Measurements from ENCODE around the gene LCN10.
A peak's percentile ranks its signal among the peaks of the same experiment; 100 is the strongest.

The LCN10 gene

DNA sequence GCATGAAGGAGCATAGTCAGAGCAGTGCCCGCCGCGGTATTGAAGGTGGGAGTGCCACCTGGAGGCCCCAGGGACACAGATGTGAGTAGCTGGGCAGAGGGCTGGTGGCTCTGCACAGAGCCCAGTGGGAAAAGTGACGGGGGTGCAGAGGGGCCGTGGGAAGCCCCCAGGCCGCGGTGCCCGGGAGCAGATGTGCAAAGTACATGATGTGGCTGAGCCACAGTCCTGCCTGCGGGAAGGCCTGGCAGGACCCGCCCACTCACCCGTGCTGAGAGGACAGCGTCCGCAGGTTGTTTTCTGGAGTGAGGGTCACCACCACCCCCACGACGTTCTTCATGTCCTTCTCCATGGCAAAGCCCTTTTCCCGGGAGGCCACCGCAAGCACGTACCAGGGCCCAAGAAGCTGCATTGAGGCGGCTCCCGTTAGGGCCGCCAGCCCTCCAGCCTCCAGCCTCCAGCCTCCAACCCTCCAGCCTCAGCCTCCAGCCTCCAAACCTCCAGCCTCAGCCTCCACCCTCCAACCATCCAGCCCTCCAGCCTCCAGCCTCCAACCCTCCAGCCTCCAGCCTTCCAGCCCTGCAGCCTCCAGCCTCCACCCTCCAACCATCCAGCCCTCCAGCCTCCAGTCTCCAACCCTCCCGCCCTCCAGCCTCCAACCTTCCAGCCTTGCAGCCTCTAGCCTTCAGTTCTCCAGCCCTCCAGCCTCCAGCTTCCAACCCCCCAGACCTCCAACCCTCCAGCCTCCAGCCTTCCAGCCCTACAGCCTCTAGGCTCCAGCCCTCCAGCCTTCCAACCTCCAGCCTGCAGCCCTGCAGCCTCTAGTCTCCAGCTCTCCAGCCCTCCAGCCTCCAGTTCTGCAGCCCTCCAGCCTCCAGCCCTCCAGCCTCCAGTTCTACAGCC lies 4.7 kb upstream of the LCN10 start:
- H3K4me1 ChIP-seq (ENCODE audit: control insufficient read depth in 5 of 5, insufficient read depth in 5 of 5, low read length in 5 of 5), result peaks cover 0 to 38% (median 8%) of the 10 kb centered on the region in 5 donors
- H3K9me3 ChIP-seq (ENCODE audit: control insufficient read depth in 5 of 5, low read length in 5 of 5), result peaks cover 0 to 13% (median 11%) of the 10 kb centered on the region in 5 donors
- H3K27ac ChIP-seq (ENCODE audit: low read depth, low read length), result no peak overlapping the region
- H3K36me3 ChIP-seq (ENCODE audit: control insufficient read depth in 5 of 5, insufficient read depth in 5 of 5, low read length in 5 of 5), result no peaks in the 10 kb centered on the region
- H3K9ac ChIP-seq (ENCODE audit: low read length in 5 of 5), result no peak overlapping the region
- H3K4me3 ChIP-seq (ENCODE audit: low read depth in 1 of 5, low read length in 5 of 5), result no peak overlapping the region
- H3K27me3 ChIP-seq (ENCODE audit: control insufficient read depth in 5 of 5, insufficient read depth in 4 of 5, low read length in 5 of 5), result peaks cover 8 to 17% (median 10%) of the 10 kb centered on the region in 5 donors

DNA sequence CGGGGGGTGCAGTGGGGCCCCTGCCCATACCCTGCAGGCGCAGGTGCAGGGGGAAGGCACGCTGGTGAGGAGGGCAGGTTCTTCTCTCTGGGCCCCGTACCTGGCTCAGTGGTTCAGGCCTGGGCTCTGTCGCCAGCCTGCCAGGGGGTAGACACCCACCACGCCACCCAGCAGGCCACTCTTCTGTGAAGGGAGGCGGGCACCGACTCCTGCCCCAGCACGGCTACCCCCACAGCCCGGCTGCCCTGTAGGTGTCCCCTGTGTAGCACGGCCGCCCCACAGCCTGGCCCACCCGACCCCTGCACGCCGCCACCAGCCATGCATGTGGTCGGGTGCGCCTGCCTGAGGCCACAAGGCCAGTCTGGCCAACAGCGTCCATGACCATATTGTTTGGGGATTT lies 3.9 kb upstream of the LCN10 start:
- Histone ChIP-seq H3K4me3 (ENCODE audit: low read depth in 1 of 5, low read length in 5 of 5) (no peak overlapping the region), H3K27ac (ENCODE audit: low read depth, low read length) (no peak overlapping the region), H3K4me1 (ENCODE audit: control insufficient read depth in 5 of 5, insufficient read depth in 5 of 5, low read length in 5 of 5) (peaks cover 0 to 45% (median 16%) of the 10 kb centered on the region in 5 donors), H3K9me3 (ENCODE audit: control insufficient read depth in 5 of 5, low read length in 5 of 5) (peaks cover 0 to 6% (median 4%) of the 10 kb centered on the region in 5 donors), H3K9ac (ENCODE audit: low read length in 5 of 5) (no peak overlapping the region), H3K36me3 (ENCODE audit: control insufficient read depth in 5 of 5, insufficient read depth in 5 of 5, low read length in 5 of 5) (no peaks in the 10 kb centered on the region), H3K27me3 (ENCODE audit: control insufficient read depth in 5 of 5, insufficient read depth in 4 of 5, low read length in 5 of 5) (peaks cover 16 to 24% (median 17%) of the 10 kb centered on the region in 5 donors)

GRCh38 chr9:136746155-136746490 lies 3.4 kb upstream of the LCN10 start:
- peaks cover 19 to 28% (median 22%) of the 10 kb centered on the region in 5 donors for H3K27me3 ChIP-seq (ENCODE audit: control insufficient read depth in 5 of 5, insufficient read depth in 4 of 5, low read length in 5 of 5)
- H3K4me3 ChIP-seq (ENCODE audit: low read depth in 1 of 5, low read length in 5 of 5), result peak overlapping the region in 1 of 5 donors; percentile 33
- H3K4me1 ChIP-seq (ENCODE audit: control insufficient read depth in 5 of 5, insufficient read depth in 5 of 5, low read length in 5 of 5), result peaks cover 0 to 50% (median 21%) of the 10 kb centered on the region in 5 donors
- no peaks in the 10 kb centered on the region for H3K36me3 ChIP-seq (ENCODE audit: control insufficient read depth in 5 of 5, insufficient read depth in 5 of 5, low read length in 5 of 5)
- H3K9ac ChIP-seq (ENCODE audit: low read length in 5 of 5), result no peak overlapping the region
- no peak overlapping the region for H3K27ac ChIP-seq (ENCODE audit: low read depth, low read length)
- peaks cover 0 to 1% (median 0%) of the 10 kb centered on the region in 5 donors for H3K9me3 ChIP-seq (ENCODE audit: control insufficient read depth in 5 of 5, low read length in 5 of 5)

- Histone ChIP-seq H3K27ac (ENCODE audit: low read depth, low read length) (no peak overlapping the region), H3K9ac (ENCODE audit: low read length in 5 of 5) (no peak overlapping the region), H3K4me3 (ENCODE audit: low read depth in 1 of 5, low read length in 5 of 5) (peak overlapping the region in 3 of 5 donors; percentile 16 to 33 (median 22)), H3K27me3 (ENCODE audit: control insufficient read depth in 5 of 5, insufficient read depth in 4 of 5, low read length in 5 of 5) (peaks cover 25 to 34% (median 27%) of the 10 kb centered on the region in 5 donors), H3K9me3 (ENCODE audit: control insufficient read depth in 5 of 5, low read length in 5 of 5) (no peaks in the 10 kb centered on the region), H3K36me3 (ENCODE audit: control insufficient read depth in 5 of 5, insufficient read depth in 5 of 5, low read length in 5 of 5) (no peaks in the 10 kb centered on the region), H3K4me1 (ENCODE audit: control insufficient read depth in 5 of 5, insufficient read depth in 5 of 5, low read length in 5 of 5) (peaks cover 0 to 54% (median 26%) of the 10 kb centered on the region in 5 donors)
Observed at GRCh38 chr9:136745389-136746154, 2.8 kb upstream of the LCN10 start.

- H3K27me3 ChIP-seq (ENCODE audit: control insufficient read depth in 5 of 5, insufficient read depth in 4 of 5, low read length in 5 of 5), result peaks cover 31 to 39% (median 35%) of the 10 kb centered on the region in 5 donors
- H3K4me3 ChIP-seq (ENCODE audit: low read depth in 1 of 5, low read length in 5 of 5), result no peak overlapping the region
Observed at GRCh38 chr9:136744773-136745172, 2.0 kb upstream of the LCN10 start.

DNA sequence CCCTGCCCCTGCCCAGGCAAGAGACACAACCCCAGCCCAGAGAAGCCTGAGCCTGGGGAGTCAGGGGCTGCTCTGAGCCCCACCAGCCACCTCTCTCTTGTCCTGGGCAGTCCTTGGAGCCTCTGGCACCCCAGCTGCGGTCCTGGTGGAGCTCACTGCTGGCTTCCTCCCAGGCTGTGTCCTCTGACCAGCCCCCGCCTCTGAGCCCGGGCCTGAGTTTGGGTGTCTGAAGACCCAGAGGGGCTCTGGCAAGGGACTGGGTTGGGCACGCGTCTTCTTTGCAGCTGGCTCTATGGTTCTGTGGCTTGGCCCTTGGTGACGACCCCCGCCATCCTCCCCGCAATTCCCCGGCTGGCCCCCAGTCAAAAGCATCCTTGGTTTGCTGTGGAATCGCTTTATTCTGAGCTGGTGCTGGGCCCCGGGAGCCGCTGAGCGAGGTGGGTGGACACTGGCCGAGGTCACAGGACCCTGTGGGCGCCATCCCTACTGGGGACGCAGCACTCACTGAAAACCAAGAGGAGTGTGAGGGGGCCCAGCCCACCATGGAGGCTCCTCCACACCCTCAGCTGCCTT lies 985 bp upstream of the LCN10 start:
- Histone ChIP-seq H3K9ac (ENCODE audit: low read length in 5 of 5) (no peak overlapping the region), H3K36me3 (ENCODE audit: control insufficient read depth in 5 of 5, insufficient read depth in 5 of 5, low read length in 5 of 5) (no peaks in the 10 kb centered on the region), H3K9me3 (ENCODE audit: control insufficient read depth in 5 of 5, low read length in 5 of 5) (no peaks in the 10 kb centered on the region), H3K27ac (ENCODE audit: low read depth, low read length) (no peak overlapping the region), H3K27me3 (ENCODE audit: control insufficient read depth in 5 of 5, insufficient read depth in 4 of 5, low read length in 5 of 5) (peaks cover 34 to 43% (median 38%) of the 10 kb centered on the region in 5 donors), H3K4me1 (ENCODE audit: control insufficient read depth in 5 of 5, insufficient read depth in 5 of 5, low read length in 5 of 5) (peaks cover 0 to 42% (median 22%) of the 10 kb centered on the region in 5 donors), H3K4me3 (ENCODE audit: low read depth in 1 of 5, low read length in 5 of 5) (no peak overlapping the region)

More at GRCh38 chr9:136744773-136745172, 2.0 kb upstream of the LCN10 start:
- Histone ChIP-seq H3K9me3 (ENCODE audit: control insufficient read depth in 5 of 5, low read length in 5 of 5) (no peaks in the 10 kb centered on the region), H3K4me1 (ENCODE audit: control insufficient read depth in 5 of 5, insufficient read depth in 5 of 5, low read length in 5 of 5) (peaks cover 0 to 52% (median 26%) of the 10 kb centered on the region in 5 donors), H3K27ac (ENCODE audit: low read depth, low read length) (no peak overlapping the region), H3K9ac (ENCODE audit: low read length in 5 of 5) (no peak overlapping the region), H3K36me3 (ENCODE audit: control insufficient read depth in 5 of 5, insufficient read depth in 5 of 5, low read length in 5 of 5) (no peaks in the 10 kb centered on the region)

- peaks cover 0 to 31% (median 18%) of the 10 kb centered on the region in 5 donors for H3K4me1 ChIP-seq (ENCODE audit: control insufficient read depth in 5 of 5, insufficient read depth in 5 of 5, low read length in 5 of 5)
- peaks cover 31 to 43% (median 38%) of the 10 kb centered on the region in 5 donors for H3K27me3 ChIP-seq (ENCODE audit: control insufficient read depth in 5 of 5, insufficient read depth in 4 of 5, low read length in 5 of 5)
- H3K9me3 ChIP-seq (ENCODE audit: control insufficient read depth in 5 of 5, low read length in 5 of 5), result no peaks in the 10 kb centered on the region
- no peaks in the 10 kb centered on the region for H3K36me3 ChIP-seq (ENCODE audit: control insufficient read depth in 5 of 5, insufficient read depth in 5 of 5, low read length in 5 of 5)
- H3K9ac ChIP-seq (ENCODE audit: low read length in 5 of 5), result no peak overlapping the region
- H3K4me3 ChIP-seq (ENCODE audit: low read depth in 1 of 5, low read length in 5 of 5), result no peak overlapping the region
- H3K27ac ChIP-seq (ENCODE audit: low read depth, low read length), result no peak overlapping the region
Observed at GRCh38 chr9:136741883-136742571, 713 bp downstream of the LCN10 start.

- H3K27me3 ChIP-seq (ENCODE audit: control insufficient read depth in 5 of 5, insufficient read depth in 4 of 5, low read length in 5 of 5), result peaks cover 31 to 43% (median 38%) of the 10 kb centered on the region in 5 donors
Observed at GRCh38 chr9:136740971-136741882, 1.5 kb downstream of the LCN10 start.

GRCh38 chr9:136740491-136740890 lies 2.2 kb downstream of the LCN10 start:
- no peak overlapping the region for H3K27ac ChIP-seq (ENCODE audit: low read depth, low read length)
- peaks cover 0 to 21% (median 17%) of the 10 kb centered on the region in 5 donors for H3K4me1 ChIP-seq (ENCODE audit: control insufficient read depth in 5 of 5, insufficient read depth in 5 of 5, low read length in 5 of 5)
- H3K9ac ChIP-seq (ENCODE audit: low read length in 5 of 5), result no peak overlapping the region
- H3K4me3 ChIP-seq (ENCODE audit: low read depth in 1 of 5, low read length in 5 of 5), result no peak overlapping the region
- H3K36me3 ChIP-seq (ENCODE audit: control insufficient read depth in 5 of 5, insufficient read depth in 5 of 5, low read length in 5 of 5), result no peaks in the 10 kb centered on the region
- no peaks in the 10 kb centered on the region for H3K9me3 ChIP-seq (ENCODE audit: control insufficient read depth in 5 of 5, low read length in 5 of 5)
- peaks cover 31 to 43% (median 38%) of the 10 kb centered on the region in 5 donors for H3K27me3 ChIP-seq (ENCODE audit: control insufficient read depth in 5 of 5, insufficient read depth in 4 of 5, low read length in 5 of 5)

More at GRCh38 chr9:136740971-136741882, 1.5 kb downstream of the LCN10 start:
- no peak overlapping the region for H3K4me3 ChIP-seq (ENCODE audit: low read depth in 1 of 5, low read length in 5 of 5)
- H3K4me1 ChIP-seq (ENCODE audit: control insufficient read depth in 5 of 5, insufficient read depth in 5 of 5, low read length in 5 of 5), result peaks cover 0 to 26% (median 18%) of the 10 kb centered on the region in 5 donors
- no peak overlapping the region for H3K9ac ChIP-seq (ENCODE audit: low read length in 5 of 5)
- no peaks in the 10 kb centered on the region for H3K9me3 ChIP-seq (ENCODE audit: control insufficient read depth in 5 of 5, low read length in 5 of 5)
- no peaks in the 10 kb centered on the region for H3K36me3 ChIP-seq (ENCODE audit: control insufficient read depth in 5 of 5, insufficient read depth in 5 of 5, low read length in 5 of 5)
- no peak overlapping the region for H3K27ac ChIP-seq (ENCODE audit: low read depth, low read length)

All from subcutaneous abdominal adipose tissue (tissue), 5 donors.